Measurements from ENCODE around the gene CYP19A1. TPM values are rescaled to one million over a fixed set of nuclear protein-coding genes. Genes with fewer than 3 reads are reported as not detected.

The CYP19A1 gene
- polyA plus RNA-seq, 1 of the 3 experiments (the other 2 are of a cell fraction): 0.03 TPM

- 61% methylated on average over 13 of the region's 13 CpGs for WGBS (ENCODE audit: low lambda C conversion rate)
- H3K9me2 ChIP-seq: no peaks in the 10 kb centered on the region
- H3K27me3 ChIP-seq (ENCODE audit: insufficient read depth): peaks cover 6% of the 10 kb centered on the region; the same call in 1 of the 2 replicates
- H3K36me3 ChIP-seq (replicated peaks in 1 of 2; ENCODE audit: control insufficient read depth in 1 of 2, insufficient read depth in 2 of 2, low read length in 1 of 2): no peaks in the 10 kb centered on the region
- no peaks in the 10 kb centered on the region for H3K9me3 ChIP-seq
- no peak for DNase-seq
- H2AFZ ChIP-seq (ENCODE audit: low read depth): no peak overlapping the region
- H3K27ac ChIP-seq (ENCODE audit: low read depth in 2 of 2, low read length in 1 of 2): no peak overlapping the region
- no peak overlapping the region for H3K9ac ChIP-seq
- no peak overlapping the region for H3K4me2 ChIP-seq
- no peaks in the 10 kb centered on the region for H3K79me2 ChIP-seq (ENCODE audit: insufficient read depth)
- H3K4me1 ChIP-seq (ENCODE audit: control insufficient read depth in 1 of 2, insufficient read depth in 2 of 2, low read depth in 1 of 2, low read length in 1 of 2): no peaks in the 10 kb centered on the region; a peak in 1 of 4 replicates
- ChIA-PET CTCF (interaction anchor here (0.8 to 6.5 kb wide), 5 partner anchors 8 to 94 kb away, joined by 3 to 32 read pairs (median 5); no protein-coding TSS in a partner anchor), POLR2A (no interaction called here)
- H3K4me3 ChIP-seq (ENCODE audit: low read depth in 2 of 2, low read length in 1 of 2): no peak overlapping the region
- TF ChIP-seq, protein P1, sequence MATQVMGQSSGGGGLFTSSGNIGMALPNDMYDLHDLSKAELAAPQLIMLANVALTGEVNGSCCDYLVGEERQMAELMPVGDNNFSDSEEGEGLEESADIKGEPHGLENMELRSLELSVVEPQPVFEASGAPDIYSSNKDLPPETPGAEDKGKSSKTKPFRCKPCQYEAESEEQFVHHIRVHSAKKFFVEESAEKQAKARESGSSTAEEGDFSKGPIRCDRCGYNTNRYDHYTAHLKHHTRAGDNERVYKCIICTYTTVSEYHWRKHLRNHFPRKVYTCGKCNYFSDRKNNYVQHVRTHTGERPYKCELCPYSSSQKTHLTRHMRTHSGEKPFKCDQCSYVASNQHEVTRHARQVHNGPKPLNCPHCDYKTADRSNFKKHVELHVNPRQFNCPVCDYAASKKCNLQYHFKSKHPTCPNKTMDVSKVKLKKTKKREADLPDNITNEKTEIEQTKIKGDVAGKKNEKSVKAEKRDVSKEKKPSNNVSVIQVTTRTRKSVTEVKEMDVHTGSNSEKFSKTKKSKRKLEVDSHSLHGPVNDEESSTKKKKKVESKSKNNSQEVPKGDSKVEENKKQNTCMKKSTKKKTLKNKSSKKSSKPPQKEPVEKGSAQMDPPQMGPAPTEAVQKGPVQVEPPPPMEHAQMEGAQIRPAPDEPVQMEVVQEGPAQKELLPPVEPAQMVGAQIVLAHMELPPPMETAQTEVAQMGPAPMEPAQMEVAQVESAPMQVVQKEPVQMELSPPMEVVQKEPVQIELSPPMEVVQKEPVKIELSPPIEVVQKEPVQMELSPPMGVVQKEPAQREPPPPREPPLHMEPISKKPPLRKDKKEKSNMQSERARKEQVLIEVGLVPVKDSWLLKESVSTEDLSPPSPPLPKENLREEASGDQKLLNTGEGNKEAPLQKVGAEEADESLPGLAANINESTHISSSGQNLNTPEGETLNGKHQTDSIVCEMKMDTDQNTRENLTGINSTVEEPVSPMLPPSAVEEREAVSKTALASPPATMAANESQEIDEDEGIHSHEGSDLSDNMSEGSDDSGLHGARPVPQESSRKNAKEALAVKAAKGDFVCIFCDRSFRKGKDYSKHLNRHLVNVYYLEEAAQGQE (IDR thresholded peaks at IDR 0.05; ENCODE audit: low read depth, low read length): no peak
- TF ChIP-seq GATA2 (CRISPR knock-in tag; IDR thresholded peaks at IDR 0.05) (no peak), RCOR1 (IDR thresholded peaks at IDR 0.05; ENCODE audit: low read length) (no peak), IRF3 (IDR thresholded peaks at IDR 0.05; ENCODE audit: low read depth, low read length) (no peak), TEAD4 (IDR thresholded peaks at IDR 0.05; ENCODE audit: borderline replicate concordance, insufficient read depth) (no peak), MAX (IDR thresholded peaks at IDR 0.05; ENCODE audit: low read depth) (no peak), RAD21 (IDR thresholded peaks at IDR 0.05; ENCODE audit: low read length) (no peak), TAF1 (IDR thresholded peaks at IDR 0.05; ENCODE audit: borderline replicate concordance, low read depth, low read length) (no peak)
- TF ChIP-seq, protein P2, sequence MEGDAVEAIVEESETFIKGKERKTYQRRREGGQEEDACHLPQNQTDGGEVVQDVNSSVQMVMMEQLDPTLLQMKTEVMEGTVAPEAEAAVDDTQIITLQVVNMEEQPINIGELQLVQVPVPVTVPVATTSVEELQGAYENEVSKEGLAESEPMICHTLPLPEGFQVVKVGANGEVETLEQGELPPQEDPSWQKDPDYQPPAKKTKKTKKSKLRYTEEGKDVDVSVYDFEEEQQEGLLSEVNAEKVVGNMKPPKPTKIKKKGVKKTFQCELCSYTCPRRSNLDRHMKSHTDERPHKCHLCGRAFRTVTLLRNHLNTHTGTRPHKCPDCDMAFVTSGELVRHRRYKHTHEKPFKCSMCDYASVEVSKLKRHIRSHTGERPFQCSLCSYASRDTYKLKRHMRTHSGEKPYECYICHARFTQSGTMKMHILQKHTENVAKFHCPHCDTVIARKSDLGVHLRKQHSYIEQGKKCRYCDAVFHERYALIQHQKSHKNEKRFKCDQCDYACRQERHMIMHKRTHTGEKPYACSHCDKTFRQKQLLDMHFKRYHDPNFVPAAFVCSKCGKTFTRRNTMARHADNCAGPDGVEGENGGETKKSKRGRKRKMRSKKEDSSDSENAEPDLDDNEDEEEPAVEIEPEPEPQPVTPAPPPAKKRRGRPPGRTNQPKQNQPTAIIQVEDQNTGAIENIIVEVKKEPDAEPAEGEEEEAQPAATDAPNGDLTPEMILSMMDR (IDR thresholded peaks at IDR 0.05): no peak
- H3F3A ChIP-seq (replicated peaks; ENCODE audit: insufficient read depth): no peaks in the 10 kb centered on the region
- no peaks in the 10 kb centered on the region for H4K20me1 ChIP-seq (ENCODE audit: insufficient read depth)
These were observed 50.0 kb downstream of the CYP19A1 start for GRCh38 chr15:51288143-51289065.

Measured in SK-N-SH (cell line).